H1 (cell line): ENCODE results near the gene MYO5B. TPM values are rescaled to one million over a fixed set of nuclear protein-coding genes. Genes with fewer than 3 reads are reported as not detected.

Source experiments
- CTCF ChIA-PET: fragments of 300-600 bp; sonication (Branson Sonifier 250); formaldehyde crosslinking; loops from one replicate; lab custom pipeline; 2021; ENCODE audit not compliant: partially characterized antibody; lab: Charles Lee
- POLR2A ChIA-PET: fragments of 300-600 bp; sonication (Branson Sonifier 250); formaldehyde crosslinking; loops from one replicate; lab custom pipeline; 2021; ENCODE audit warnings: inconsistent platforms; ENCODE audit not compliant: partially characterized antibody; lab: Charles Lee
- DNase-seq, 2 experiments: peaks; one replicate each; pipeline versions ENCODE4 v3.0.0 to v3.0.0-alpha.2; 2010 to 2022; ENCODE audit warnings: low spot score in 2 of 2, low read depth in 1 of 2, mixed read lengths in 1 of 2
- FAIRE-seq: peaks from 2 replicates; lab custom pipeline; 2011; peaks lifted over from hg19 to GRCh38; lab: Jason Lieb, UNC
- H2AFZ ChIP-seq: 2 replicates; pipeline ENCODE4 v1.8.1; 2012; ENCODE audit warnings: low read length, inconsistent platforms
- H2AK5ac ChIP-seq: 2 replicates; pipeline ENCODE4 v1.6.1; 2013; ENCODE audit warnings: low read depth, low read length
- H2BK120ac ChIP-seq: replicated peaks from 2 replicates; pipeline ENCODE3; 2013; ENCODE audit warnings: low read depth, low read length, inconsistent platforms
- H2BK12ac ChIP-seq: 2 replicates; pipeline ENCODE4 v1.6.1; 2013; ENCODE audit warnings: low read depth, low read length
- H2BK15ac ChIP-seq: 2 replicates; pipeline ENCODE4 v1.6.1; 2013; ENCODE audit warnings: low read length
- H2BK20ac ChIP-seq: 2 replicates; pipeline ENCODE4 v1.6.1; 2013; ENCODE audit warnings: low read length
- H2BK5ac ChIP-seq: 2 replicates; pipeline ENCODE4 v1.6.1; 2013; ENCODE audit warnings: low read depth, low read length
- H3K14ac ChIP-seq: 2 replicates; pipeline ENCODE4 v1.6.1; 2013; ENCODE audit warnings: inconsistent platforms; ENCODE audit not compliant: insufficient read length
- H3K18ac ChIP-seq: 2 replicates; pipeline ENCODE4 v1.6.1; 2013; ENCODE audit warnings: low read length; ENCODE audit errors: extremely low read depth
- H3K23ac ChIP-seq: 2 replicates; pipeline ENCODE4 v1.6.1; 2013; ENCODE audit warnings: inconsistent platforms; ENCODE audit not compliant: insufficient read length
- H3K23me2 ChIP-seq: 2 replicates; pipeline ENCODE4 v1.6.1; 2013; ENCODE audit warnings: low read depth, low read length
- H3K27ac ChIP-seq: 2 replicates; pipeline ENCODE4 v1.6.1; 2011; ENCODE audit warnings: low read depth, low read length, inconsistent platforms
- H3K27me3 ChIP-seq, 4 experiments: replicated peaks in 1 of 4; 1 replicate in 1 of 4; 2 replicates in 3 of 4; pipeline versions ENCODE4 v1.6.1 to v1.8.1; 2011 to 2013; ENCODE audit warnings: low read length in 3 of 4, mild to moderate bottlenecking in 3 of 4, inconsistent platforms in 2 of 4, mixed read lengths in 2 of 4, moderate library complexity in 1 of 4; ENCODE audit not compliant: control insufficient read depth in 3 of 4, insufficient read depth in 3 of 4; ENCODE audit errors: extremely low read depth in 1 of 4
- H3K36me3 ChIP-seq, 4 experiments: 2 replicates each; pipeline versions ENCODE4 v1.6.1 to v1.8.1; 2011 to 2013; ENCODE audit warnings: mild to moderate bottlenecking in 4 of 4, low read length in 3 of 4, moderate library complexity in 2 of 4, control low read depth in 1 of 4, inconsistent platforms in 1 of 4; ENCODE audit not compliant: insufficient read depth in 4 of 4, control insufficient read depth in 2 of 4
- H3K4ac ChIP-seq: replicated peaks from 2 replicates; pipeline ENCODE3; 2013; ENCODE audit warnings: low read length, low read depth, mixed read lengths, inconsistent platforms; ENCODE audit not compliant: insufficient read length
- H3K4me1 ChIP-seq, 4 experiments: replicated peaks in 1 of 4; 1 replicate in 1 of 4; 2 replicates in 3 of 4; pipeline versions ENCODE4 v1.6.1 to v1.8.1; 2011 to 2013; ENCODE audit warnings: low read length in 3 of 4, inconsistent platforms in 2 of 4, mixed read lengths in 1 of 4; ENCODE audit not compliant: insufficient read depth in 4 of 4, control insufficient read depth in 3 of 4
- H3K4me2 ChIP-seq, 2 experiments: 2 replicates each; pipeline versions ENCODE4 v1.6.1 to v1.8.1; 2011 to 2013; ENCODE audit warnings: low read depth in 2 of 2, low read length in 2 of 2, control low read depth in 1 of 2, inconsistent platforms in 1 of 2, mild to moderate bottlenecking in 1 of 2; ENCODE audit not compliant: insufficient read depth in 1 of 2
- H3K4me3 ChIP-seq, 4 experiments: fragments of 200-600, 300-600 bp in 1 of 4; sonication (generic), shearing (Covaris generic), sonication (Bioruptor Twin) in 1 of 4; 2 replicates each; pipeline versions ENCODE4 v1.5.1 to v1.8.1; 2011 to 2016; ENCODE audit warnings: low read length in 4 of 4, low read depth in 3 of 4, control low read depth in 2 of 4, inconsistent platforms in 2 of 4, mild to moderate bottlenecking in 2 of 4, mixed read lengths in 1 of 4, moderate library complexity in 1 of 4; ENCODE audit not compliant: insufficient read depth in 2 of 4; ENCODE audit errors: extremely low read depth in 1 of 4
- H3K56ac ChIP-seq: replicated peaks from 2 replicates; pipeline ENCODE3; 2013; ENCODE audit warnings: low read depth, mild to moderate bottlenecking, mixed read lengths, low read length, inconsistent platforms; ENCODE audit not compliant: insufficient read length
- H3K79me1 ChIP-seq: 2 replicates; pipeline ENCODE4 v1.6.1; 2013; ENCODE audit warnings: low read depth, low read length, control low read depth
- H3K79me2 ChIP-seq, 2 experiments: 2 replicates each; pipeline versions ENCODE4 v1.6.1 to v1.8.1; 2012 to 2013; ENCODE audit warnings: low read length in 2 of 2, mild to moderate bottlenecking in 2 of 2, inconsistent platforms in 1 of 2; ENCODE audit not compliant: insufficient read depth in 2 of 2, control insufficient read depth in 1 of 2
- H3K9ac ChIP-seq, 4 experiments: replicated peaks in 1 of 4; 1 replicate in 1 of 4; 2 replicates in 3 of 4; pipeline versions ENCODE4 v1.6.1 to v1.8.1; 2011 to 2013; ENCODE audit warnings: low read depth in 3 of 4, low read length in 3 of 4, control low read depth in 2 of 4, mild to moderate bottlenecking in 2 of 4, moderate library complexity in 2 of 4, inconsistent platforms in 1 of 4; ENCODE audit errors: extremely low read depth in 1 of 4
- H3K9me3 ChIP-seq, 2 experiments: 2 replicates each; pipeline versions ENCODE4 v1.6.1 to v1.8.1; 2012 to 2013; ENCODE audit warnings: mild to moderate bottlenecking in 2 of 2, moderate library complexity in 2 of 2, control low read depth in 1 of 2, inconsistent platforms in 1 of 2, low read depth in 1 of 2, low read length in 1 of 2, mixed read lengths in 1 of 2; ENCODE audit not compliant: insufficient read depth in 2 of 2
- H4K20me1 ChIP-seq, 2 experiments: replicated peaks in 1 of 2; 2 replicates each; pipeline versions ENCODE3 to v1.8.1; 2011 to 2013; ENCODE audit warnings: inconsistent platforms in 2 of 2, low read length in 2 of 2, mild to moderate bottlenecking in 1 of 2; ENCODE audit not compliant: insufficient read depth in 2 of 2, control insufficient read depth in 1 of 2
- H4K5ac ChIP-seq: 2 replicates; pipeline ENCODE4 v1.6.1; 2013; ENCODE audit warnings: low read length, low read depth, mixed read lengths, inconsistent platforms; ENCODE audit not compliant: insufficient read length
- H4K8ac ChIP-seq: 2 replicates; pipeline ENCODE4 v1.8.0; 2013; ENCODE audit warnings: mild to moderate bottlenecking, moderate library complexity, low read length, inconsistent platforms; ENCODE audit not compliant: insufficient read depth; ENCODE audit errors: extremely low read depth
- H4K91ac ChIP-seq: replicated peaks from 2 replicates; pipeline ENCODE3; 2013; ENCODE audit warnings: low read length, mixed read lengths, inconsistent platforms; ENCODE audit not compliant: insufficient read length
- WGBS, 2 experiments: shearing (Covaris generic) in 1 of 2; methylation state at CpG; one replicate each; pipeline versions ENCODE4 v1.1.6 to v1.1.7; 2013 to 2015; ENCODE audit warnings: low lambda C conversion rate in 2 of 2, mixed read lengths in 2 of 2, inconsistent platforms in 1 of 2, low coverage in 1 of 2, missing lambda C conversion rate in 1 of 2; ENCODE audit not compliant: insufficient replicate concordance in 2 of 2, insufficient coverage in 1 of 2, insufficient read length in 1 of 2; ENCODE audit errors: extremely low coverage in 1 of 2, missing lambda C conversion rate in 1 of 2; 5-methylcytosine and 5-hydroxymethylcytosine counted together
- polyA plus RNA-seq, 7 experiments: library from polyadenylated mRNA; depleted of rRNA in 3 of 7; stranded (reverse) in 5 of 7; unstranded in 2 of 7; fragments of >200 nt in 5 of 7; fragments of 200-250 nt in 2 of 7; gene quantifications; 1 replicate in 5 of 7; 2 replicates in 1 of 7; 4 replicates in 1 of 7; pipeline versions ENCODE4 v1.2.1 to v1.2.3, GENCODE V29; 2011 to 2013; ENCODE audit warnings: missing spikeins in 2 of 7, mixed read lengths in 2 of 7
- total RNA-seq: library from RNA; stranded (reverse); fragmentation: NEBNext Ultra II Directional; extraction: Animal tissue kit (Norgen Biotek cat#: 25700); gene quantifications from 2 replicates; pipeline ENCODE4 v1.2.1, GENCODE V29; 2021

Gene MYO5B
- total and polyA plus RNA-seq, 2 of the 8 experiments (the other 6 are each of a cell fraction or from before 2014, with no cell fraction given), result 6.4 to 7.7 TPM

DNA sequence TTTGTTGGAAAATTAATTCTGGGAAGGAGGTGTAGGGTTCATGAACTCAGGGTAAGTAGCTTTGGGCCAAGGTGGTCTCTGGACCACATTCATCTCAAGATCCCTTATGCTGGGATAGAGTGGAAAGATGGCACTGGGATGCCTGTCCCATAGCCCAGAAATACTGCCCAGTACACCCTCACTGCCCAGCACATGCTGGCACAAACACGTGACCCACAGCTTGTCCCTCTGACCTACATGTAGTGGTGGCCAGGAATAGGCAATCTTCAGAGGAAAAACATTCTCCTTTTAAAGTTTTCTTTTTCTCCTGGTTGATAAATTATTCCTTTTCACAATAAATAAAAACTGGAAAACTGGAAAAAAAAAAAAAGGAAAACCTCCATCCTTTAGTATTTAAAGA lies 246.0 kb downstream of the MYO5B start:
- no peaks in the 10 kb centered on the region for H4K20me1 ChIP-seq
- CTCF ChIA-PET, result interaction anchor here (0.6 to 1.0 kb wide), 2 partner anchors 103 to 255 kb away, joined by 3 to 4 read pairs; no protein-coding TSS in a partner anchor
- H3K23ac ChIP-seq, result no peak overlapping the region
- no peak overlapping the region for H3K56ac ChIP-seq
- WGBS, 2 experiments, result 100% methylated on average over 1 of the region's 1 CpG; no CpG with 5 or more reads in 1 of the 2 experiments
- no peak overlapping the region for H2BK5ac ChIP-seq
- no peak overlapping the region for H2BK15ac ChIP-seq
- DNase-seq, result no peak
- H2AK5ac ChIP-seq, result no peak overlapping the region
- no peak overlapping the region for H2AFZ ChIP-seq
- H3K9ac ChIP-seq, result no peak overlapping the region
- no peak overlapping the region for H3K4ac ChIP-seq
- no peak overlapping the region for H2BK12ac ChIP-seq
- POLR2A ChIA-PET, result no interaction called here
- H3K4me3 ChIP-seq, result no peak overlapping the region
- H3K36me3 ChIP-seq, result no peaks in the 10 kb centered on the region
- H2BK20ac ChIP-seq, result no peak overlapping the region
- H3K27ac ChIP-seq, result no peak overlapping the region
- no peaks in the 10 kb centered on the region for H3K79me1 ChIP-seq
- no peaks in the 10 kb centered on the region for H3K23me2 ChIP-seq
- no peak overlapping the region for H4K5ac ChIP-seq
- H3K79me2 ChIP-seq, result no peaks in the 10 kb centered on the region
- no peak overlapping the region for H3K18ac ChIP-seq
- no peak overlapping the region for H3K14ac ChIP-seq
- H4K91ac ChIP-seq, result no peak overlapping the region
- no peak for FAIRE-seq
- no peak overlapping the region for H2BK120ac ChIP-seq
- H4K8ac ChIP-seq, result no peak overlapping the region
- no peak overlapping the region for H3K4me2 ChIP-seq
- no peaks in the 10 kb centered on the region for H3K27me3 ChIP-seq
- no peaks in the 10 kb centered on the region for H3K9me3 ChIP-seq
- H3K4me1 ChIP-seq, result peaks cover 0 to 3% (median 0%) of the 10 kb centered on the region in 4 experiments; a peak in 1 of 7 replicates
